ENCODE results near the gene NAA38. TPM values are rescaled to one million over a fixed set of nuclear protein-coding genes. Genes with fewer than 3 reads are reported as not detected.

The NAA38 gene
- total and polyA plus RNA-seq, 2 experiments from 2014 or later = 17.1 to 74.8 TPM

DNA sequence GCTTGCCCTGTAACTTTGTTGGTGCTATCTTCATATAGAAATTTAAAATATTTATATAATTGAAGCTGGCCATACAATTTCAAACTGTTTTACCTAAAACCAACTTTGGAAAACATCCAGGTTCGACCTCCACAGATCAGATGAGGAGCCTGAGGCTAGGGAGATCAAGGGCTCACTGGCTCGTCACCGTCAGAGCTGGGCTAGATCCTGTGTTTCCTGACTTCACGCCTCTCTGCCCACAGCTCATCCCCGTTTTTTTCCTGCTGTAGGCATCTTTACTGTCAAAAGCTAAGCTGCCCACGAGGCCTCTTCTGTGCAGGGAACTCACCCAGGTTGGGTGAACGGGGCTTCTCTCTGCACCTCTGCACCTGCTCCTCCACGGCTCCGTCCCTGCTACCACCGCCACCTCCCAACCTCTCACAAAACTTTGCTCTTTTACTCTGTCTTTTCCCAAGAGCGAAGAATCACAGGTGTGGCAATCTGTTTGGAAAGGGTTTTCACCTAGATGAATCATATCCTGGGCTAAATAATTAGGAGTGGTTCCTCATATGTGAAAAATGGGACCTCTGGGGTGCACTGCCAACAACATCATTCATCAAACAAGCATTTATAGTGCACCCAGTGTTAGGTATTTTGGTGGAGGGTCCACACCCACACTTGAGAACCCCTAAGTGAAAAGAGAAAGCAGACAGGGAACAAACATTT, 48.1 kb downstream of the NAA38 start:
- Mint-ChIP-seq H3K27ac (no peak overlapping the region), H3K4me3 (no peak overlapping the region), H3K4me1 (no peaks in the 10 kb centered on the region), H3K36me3 (ENCODE audit: low read depth) (no peaks in the 10 kb centered on the region), H3K9me3 (no peaks in the 10 kb centered on the region; the same call in 2 of the 3 replicates), H3K27me3 (ENCODE audit: insufficient read depth, low read depth, poor library complexity) (peaks cover 4% of the 10 kb centered on the region)
- Histone ChIP-seq H3K4me3 (no peak overlapping the region), H3F3A (replicated peaks; ENCODE audit: low read depth) (no peaks in the 10 kb centered on the region), H3K36me3 (ENCODE audit: insufficient read depth) (no peaks in the 10 kb centered on the region), H2AFZ (no peak overlapping the region), H3K27me3 (ENCODE audit: insufficient read depth) (no peaks in the 10 kb centered on the region), H3K4me1 (ENCODE audit: insufficient read depth) (no peaks in the 10 kb centered on the region), H3K9me2 (ENCODE audit: insufficient read depth) (no peaks in the 10 kb centered on the region), H3K4me2 (no peak overlapping the region), H4K20me1 (replicated peaks; ENCODE audit: insufficient read depth) (no peaks in the 10 kb centered on the region), H3K79me2 (replicated peaks; ENCODE audit: insufficient read depth) (no peaks in the 10 kb centered on the region), H3K27ac (ENCODE audit: low read depth) (no peak overlapping the region)
- no peak for ATAC-seq
- TF ChIP-seq, protein P1, sequence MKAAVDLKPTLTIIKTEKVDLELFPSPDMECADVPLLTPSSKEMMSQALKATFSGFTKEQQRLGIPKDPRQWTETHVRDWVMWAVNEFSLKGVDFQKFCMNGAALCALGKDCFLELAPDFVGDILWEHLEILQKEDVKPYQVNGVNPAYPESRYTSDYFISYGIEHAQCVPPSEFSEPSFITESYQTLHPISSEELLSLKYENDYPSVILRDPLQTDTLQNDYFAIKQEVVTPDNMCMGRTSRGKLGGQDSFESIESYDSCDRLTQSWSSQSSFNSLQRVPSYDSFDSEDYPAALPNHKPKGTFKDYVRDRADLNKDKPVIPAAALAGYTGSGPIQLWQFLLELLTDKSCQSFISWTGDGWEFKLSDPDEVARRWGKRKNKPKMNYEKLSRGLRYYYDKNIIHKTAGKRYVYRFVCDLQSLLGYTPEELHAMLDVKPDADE (IDR thresholded peaks at IDR 0.05) = no peak
- TF ChIP-seq POLR2AphosphoS5 (IDR thresholded peaks at IDR 0.05; ENCODE audit: low read depth) (no peak), STAT1 (IDR thresholded peaks at IDR 0.05; ENCODE audit: unreplicated experiment) (no peak), EZH2phosphoT487 (IDR thresholded peaks at IDR 0.05; ENCODE audit: unreplicated experiment) (no peak), CREB1 (CRISPR knock-in tag; IDR thresholded peaks at IDR 0.05; ENCODE audit: low read depth) (no peak), ZNF114 (CRISPR knock-in tag; IDR thresholded peaks at IDR 0.05) (no peak), ZNF331 (CRISPR knock-in tag; IDR thresholded peaks at IDR 0.05; ENCODE audit: low read depth) (no peak), JUNB (IDR thresholded peaks at IDR 0.05; ENCODE audit: unreplicated experiment) (no peak), NANOG (IDR thresholded peaks at IDR 0.05; ENCODE audit: borderline replicate concordance) (no peak), EZH2 (IDR thresholded peaks at IDR 0.05; ENCODE audit: low read depth, unreplicated experiment) (no peak)
- TF ChIP-seq, protein P2, sequence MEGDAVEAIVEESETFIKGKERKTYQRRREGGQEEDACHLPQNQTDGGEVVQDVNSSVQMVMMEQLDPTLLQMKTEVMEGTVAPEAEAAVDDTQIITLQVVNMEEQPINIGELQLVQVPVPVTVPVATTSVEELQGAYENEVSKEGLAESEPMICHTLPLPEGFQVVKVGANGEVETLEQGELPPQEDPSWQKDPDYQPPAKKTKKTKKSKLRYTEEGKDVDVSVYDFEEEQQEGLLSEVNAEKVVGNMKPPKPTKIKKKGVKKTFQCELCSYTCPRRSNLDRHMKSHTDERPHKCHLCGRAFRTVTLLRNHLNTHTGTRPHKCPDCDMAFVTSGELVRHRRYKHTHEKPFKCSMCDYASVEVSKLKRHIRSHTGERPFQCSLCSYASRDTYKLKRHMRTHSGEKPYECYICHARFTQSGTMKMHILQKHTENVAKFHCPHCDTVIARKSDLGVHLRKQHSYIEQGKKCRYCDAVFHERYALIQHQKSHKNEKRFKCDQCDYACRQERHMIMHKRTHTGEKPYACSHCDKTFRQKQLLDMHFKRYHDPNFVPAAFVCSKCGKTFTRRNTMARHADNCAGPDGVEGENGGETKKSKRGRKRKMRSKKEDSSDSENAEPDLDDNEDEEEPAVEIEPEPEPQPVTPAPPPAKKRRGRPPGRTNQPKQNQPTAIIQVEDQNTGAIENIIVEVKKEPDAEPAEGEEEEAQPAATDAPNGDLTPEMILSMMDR (conservative IDR thresholded peaks at IDR 0.05; ENCODE audit: low read depth in 2 of 2) = no peak
- TF ChIP-seq, protein P3, sequence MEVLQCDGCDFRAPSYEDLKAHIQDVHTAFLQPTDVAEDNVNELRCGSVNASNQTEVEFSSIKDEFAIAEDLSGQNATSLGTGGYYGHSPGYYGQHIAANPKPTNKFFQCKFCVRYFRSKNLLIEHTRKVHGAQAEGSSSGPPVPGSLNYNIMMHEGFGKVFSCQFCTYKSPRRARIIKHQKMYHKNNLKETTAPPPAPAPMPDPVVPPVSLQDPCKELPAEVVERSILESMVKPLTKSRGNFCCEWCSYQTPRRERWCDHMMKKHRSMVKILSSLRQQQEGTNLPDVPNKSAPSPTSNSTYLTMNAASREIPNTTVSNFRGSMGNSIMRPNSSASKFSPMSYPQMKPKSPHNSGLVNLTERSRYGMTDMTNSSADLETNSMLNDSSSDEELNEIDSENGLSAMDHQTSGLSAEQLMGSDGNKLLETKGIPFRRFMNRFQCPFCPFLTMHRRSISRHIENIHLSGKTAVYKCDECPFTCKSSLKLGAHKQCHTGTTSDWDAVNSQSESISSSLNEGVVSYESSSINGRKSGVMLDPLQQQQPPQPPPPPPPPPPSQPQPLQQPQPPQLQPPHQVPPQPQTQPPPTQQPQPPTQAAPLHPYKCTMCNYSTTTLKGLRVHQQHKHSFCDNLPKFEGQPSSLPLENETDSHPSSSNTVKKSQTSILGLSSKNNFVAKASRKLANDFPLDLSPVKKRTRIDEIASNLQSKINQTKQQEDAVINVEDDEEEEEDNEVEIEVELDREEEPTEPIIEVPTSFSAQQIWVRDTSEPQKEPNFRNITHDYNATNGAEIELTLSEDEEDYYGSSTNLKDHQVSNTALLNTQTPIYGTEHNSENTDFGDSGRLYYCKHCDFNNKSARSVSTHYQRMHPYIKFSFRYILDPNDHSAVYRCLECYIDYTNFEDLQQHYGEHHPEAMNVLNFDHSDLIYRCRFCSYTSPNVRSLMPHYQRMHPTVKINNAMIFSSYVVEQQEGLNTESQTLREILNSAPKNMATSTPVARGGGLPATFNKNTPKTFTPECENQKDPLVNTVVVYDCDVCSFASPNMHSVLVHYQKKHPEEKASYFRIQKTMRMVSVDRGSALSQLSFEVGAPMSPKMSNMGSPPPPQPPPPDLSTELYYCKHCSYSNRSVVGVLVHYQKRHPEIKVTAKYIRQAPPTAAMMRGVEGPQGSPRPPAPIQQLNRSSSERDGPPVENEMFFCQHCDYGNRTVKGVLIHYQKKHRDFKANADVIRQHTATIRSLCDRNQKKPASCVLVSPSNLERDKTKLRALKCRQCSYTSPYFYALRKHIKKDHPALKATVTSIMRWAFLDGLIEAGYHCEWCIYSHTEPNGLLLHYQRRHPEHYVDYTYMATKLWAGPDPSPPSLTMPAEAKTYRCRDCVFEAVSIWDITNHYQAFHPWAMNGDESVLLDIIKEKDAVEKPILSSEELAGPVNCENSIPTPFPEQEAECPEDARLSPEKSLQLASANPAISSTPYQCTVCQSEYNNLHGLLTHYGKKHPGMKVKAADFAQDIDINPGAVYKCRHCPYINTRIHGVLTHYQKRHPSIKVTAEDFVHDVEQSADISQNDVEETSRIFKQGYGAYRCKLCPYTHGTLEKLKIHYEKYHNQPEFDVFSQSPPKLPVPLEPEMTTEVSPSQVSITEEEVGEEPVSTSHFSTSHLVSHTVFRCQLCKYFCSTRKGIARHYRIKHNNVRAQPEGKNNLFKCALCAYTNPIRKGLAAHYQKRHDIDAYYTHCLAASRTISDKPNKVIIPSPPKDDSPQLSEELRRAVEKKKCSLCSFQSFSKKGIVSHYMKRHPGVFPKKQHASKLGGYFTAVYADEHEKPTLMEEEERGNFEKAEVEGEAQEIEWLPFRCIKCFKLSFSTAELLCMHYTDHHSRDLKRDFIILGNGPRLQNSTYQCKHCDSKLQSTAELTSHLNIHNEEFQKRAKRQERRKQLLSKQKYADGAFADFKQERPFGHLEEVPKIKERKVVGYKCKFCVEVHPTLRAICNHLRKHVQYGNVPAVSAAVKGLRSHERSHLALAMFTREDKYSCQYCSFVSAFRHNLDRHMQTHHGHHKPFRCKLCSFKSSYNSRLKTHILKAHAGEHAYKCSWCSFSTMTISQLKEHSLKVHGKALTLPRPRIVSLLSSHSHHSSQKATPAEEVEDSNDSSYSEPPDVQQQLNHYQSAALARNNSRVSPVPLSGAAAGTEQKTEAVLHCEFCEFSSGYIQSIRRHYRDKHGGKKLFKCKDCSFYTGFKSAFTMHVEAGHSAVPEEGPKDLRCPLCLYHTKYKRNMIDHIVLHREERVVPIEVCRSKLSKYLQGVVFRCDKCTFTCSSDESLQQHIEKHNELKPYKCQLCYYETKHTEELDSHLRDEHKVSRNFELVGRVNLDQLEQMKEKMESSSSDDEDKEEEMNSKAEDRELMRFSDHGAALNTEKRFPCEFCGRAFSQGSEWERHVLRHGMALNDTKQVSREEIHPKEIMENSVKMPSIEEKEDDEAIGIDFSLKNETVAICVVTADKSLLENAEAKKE (CRISPR knock-in tag; IDR thresholded peaks at IDR 0.05) = no peak
- TF ChIP-seq, protein P4, sequence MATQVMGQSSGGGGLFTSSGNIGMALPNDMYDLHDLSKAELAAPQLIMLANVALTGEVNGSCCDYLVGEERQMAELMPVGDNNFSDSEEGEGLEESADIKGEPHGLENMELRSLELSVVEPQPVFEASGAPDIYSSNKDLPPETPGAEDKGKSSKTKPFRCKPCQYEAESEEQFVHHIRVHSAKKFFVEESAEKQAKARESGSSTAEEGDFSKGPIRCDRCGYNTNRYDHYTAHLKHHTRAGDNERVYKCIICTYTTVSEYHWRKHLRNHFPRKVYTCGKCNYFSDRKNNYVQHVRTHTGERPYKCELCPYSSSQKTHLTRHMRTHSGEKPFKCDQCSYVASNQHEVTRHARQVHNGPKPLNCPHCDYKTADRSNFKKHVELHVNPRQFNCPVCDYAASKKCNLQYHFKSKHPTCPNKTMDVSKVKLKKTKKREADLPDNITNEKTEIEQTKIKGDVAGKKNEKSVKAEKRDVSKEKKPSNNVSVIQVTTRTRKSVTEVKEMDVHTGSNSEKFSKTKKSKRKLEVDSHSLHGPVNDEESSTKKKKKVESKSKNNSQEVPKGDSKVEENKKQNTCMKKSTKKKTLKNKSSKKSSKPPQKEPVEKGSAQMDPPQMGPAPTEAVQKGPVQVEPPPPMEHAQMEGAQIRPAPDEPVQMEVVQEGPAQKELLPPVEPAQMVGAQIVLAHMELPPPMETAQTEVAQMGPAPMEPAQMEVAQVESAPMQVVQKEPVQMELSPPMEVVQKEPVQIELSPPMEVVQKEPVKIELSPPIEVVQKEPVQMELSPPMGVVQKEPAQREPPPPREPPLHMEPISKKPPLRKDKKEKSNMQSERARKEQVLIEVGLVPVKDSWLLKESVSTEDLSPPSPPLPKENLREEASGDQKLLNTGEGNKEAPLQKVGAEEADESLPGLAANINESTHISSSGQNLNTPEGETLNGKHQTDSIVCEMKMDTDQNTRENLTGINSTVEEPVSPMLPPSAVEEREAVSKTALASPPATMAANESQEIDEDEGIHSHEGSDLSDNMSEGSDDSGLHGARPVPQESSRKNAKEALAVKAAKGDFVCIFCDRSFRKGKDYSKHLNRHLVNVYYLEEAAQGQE (IDR thresholded peaks at IDR 0.05; ENCODE audit: unreplicated experiment) = no peak
- DNase-seq (ENCODE audit: low spot score) = no peak
